ENCODE results near the gene STX12.

DNA sequence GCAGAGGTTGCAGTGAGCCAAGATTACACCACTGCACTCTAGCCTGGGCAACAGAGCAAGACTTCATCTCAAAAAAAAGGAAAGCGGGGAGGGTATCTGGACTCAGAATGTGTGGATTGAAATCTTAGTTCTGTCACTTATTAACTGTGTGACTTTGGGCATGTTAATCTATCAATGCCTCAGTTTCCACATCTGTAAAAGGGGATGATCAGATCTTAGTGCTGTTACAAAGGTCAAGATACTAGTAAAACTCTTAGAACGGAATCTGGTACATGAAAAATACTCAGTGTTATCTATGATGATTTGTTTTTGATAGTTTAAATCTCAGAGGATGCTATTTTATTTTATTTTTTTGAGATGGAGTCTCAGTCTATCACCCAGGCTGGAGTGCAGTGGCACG, 36.8 kb upstream of the STX12 start:
- TF ChIP-seq, protein P1, sequence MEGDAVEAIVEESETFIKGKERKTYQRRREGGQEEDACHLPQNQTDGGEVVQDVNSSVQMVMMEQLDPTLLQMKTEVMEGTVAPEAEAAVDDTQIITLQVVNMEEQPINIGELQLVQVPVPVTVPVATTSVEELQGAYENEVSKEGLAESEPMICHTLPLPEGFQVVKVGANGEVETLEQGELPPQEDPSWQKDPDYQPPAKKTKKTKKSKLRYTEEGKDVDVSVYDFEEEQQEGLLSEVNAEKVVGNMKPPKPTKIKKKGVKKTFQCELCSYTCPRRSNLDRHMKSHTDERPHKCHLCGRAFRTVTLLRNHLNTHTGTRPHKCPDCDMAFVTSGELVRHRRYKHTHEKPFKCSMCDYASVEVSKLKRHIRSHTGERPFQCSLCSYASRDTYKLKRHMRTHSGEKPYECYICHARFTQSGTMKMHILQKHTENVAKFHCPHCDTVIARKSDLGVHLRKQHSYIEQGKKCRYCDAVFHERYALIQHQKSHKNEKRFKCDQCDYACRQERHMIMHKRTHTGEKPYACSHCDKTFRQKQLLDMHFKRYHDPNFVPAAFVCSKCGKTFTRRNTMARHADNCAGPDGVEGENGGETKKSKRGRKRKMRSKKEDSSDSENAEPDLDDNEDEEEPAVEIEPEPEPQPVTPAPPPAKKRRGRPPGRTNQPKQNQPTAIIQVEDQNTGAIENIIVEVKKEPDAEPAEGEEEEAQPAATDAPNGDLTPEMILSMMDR (IDR thresholded peaks at IDR 0.05) = no peak
- no peak for TF ChIP-seq EZH2 (IDR thresholded peaks at IDR 0.05)
- TF ChIP-seq EZH2phosphoT487 (IDR thresholded peaks at IDR 0.05) = no peak
